Measurements from ENCODE around the gene SEL1L2.

GRCh38 chr20:13927171-13927570 is 63.2 kb downstream of the SEL1L2 start:
- TF ChIP-seq NFIC (IDR thresholded peaks at IDR 0.05) (no peak), ZBTB8A (IDR thresholded peaks at IDR 0.05; ENCODE audit: partially characterized antibody) (no peak), CTCF (IDR thresholded peaks at IDR 0.05 in 2 of 3, conservative IDR thresholded peaks at IDR 0.05 in 1 of 3; ENCODE audit: insufficient read depth in 2 of 3, low read depth in 1 of 3, low read length in 3 of 3) (no peak)

Measured in K562 (cell line).